Ishikawa (cell line): Measurements from ENCODE around the gene RABL3.

Source experiments
- CEBPB ChIP-seq: IDR thresholded peaks from 2 replicates; pipeline ENCODE4 v1.6.1; 2012
- CREB1 ChIP-seq: IDR thresholded peaks from 2 replicates; pipeline ENCODE4 v1.6.1; 2012; ENCODE audit warnings: low read depth
- EP300 ChIP-seq: IDR thresholded peaks from 2 replicates; pipeline ENCODE4 v1.6.1; 2012; ENCODE audit warnings: borderline replicate concordance
- TF ChIP-seq, protein P1 (sequence below): IDR thresholded peaks from 2 replicates; pipeline ENCODE4 v1.6.1; 2012

DNA sequence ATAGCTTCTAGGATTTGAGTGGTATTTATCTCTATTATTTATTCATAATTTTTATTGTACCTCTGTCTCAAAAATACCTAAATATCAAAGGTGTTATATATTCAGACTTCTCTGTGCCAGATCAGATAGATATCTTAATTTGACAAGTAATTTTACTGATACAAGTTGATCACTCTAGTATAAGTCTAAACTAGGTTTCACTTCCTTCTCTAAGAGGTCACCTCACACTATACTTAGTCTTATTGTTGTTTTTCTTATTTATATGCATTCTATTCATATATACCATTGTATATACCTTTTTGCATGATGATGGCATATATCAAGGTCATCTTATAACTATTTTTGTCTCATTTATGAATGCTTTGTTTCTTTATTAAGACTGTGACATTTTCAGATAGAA, 33.9 kb downstream of the RABL3 start:
- TF ChIP-seq CREB1, result no peak
- no peak for TF ChIP-seq EP300
- no peak for TF ChIP-seq CEBPB
- TF ChIP-seq, protein P1, sequence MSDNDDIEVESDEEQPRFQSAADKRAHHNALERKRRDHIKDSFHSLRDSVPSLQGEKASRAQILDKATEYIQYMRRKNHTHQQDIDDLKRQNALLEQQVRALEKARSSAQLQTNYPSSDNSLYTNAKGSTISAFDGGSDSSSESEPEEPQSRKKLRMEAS, result no peak
